Spleen (tissue), 11 donors: Measurements from ENCODE around the gene CACNG7. TPM values are rescaled to one million over a fixed set of nuclear protein-coding genes. Genes with fewer than 3 reads are reported as not detected.

Source experiments
- DNase-seq: peaks from one replicate; pipeline ENCODE4 v3.0.0-alpha.2; 2020
- H3K27ac ChIP-seq, 8 donors: fragments of 200-600 bp; sonication (generic) in 7 of 8; 1 replicate in 4 of 8; 2 replicates in 4 of 8; pipeline versions ENCODE4 v1.5.0 to v1.8.0; 2016 to 2021; ENCODE audit warnings: inconsistent platforms in 4 of 8, mild to moderate bottlenecking in 4 of 8, moderate library complexity in 1 of 8
- H3K27me3 ChIP-seq, 7 donors: fragments of 200-600 bp; sonication (generic) in 6 of 7; replicated peaks in 1 of 7; 1 replicate in 4 of 7; 2 replicates in 3 of 7; pipeline versions ENCODE4 v1.5.0 to v1.8.0; 2016 to 2021; ENCODE audit warnings: inconsistent platforms in 3 of 7, mild to moderate bottlenecking in 1 of 7
- H3K36me3 ChIP-seq, 6 donors: fragments of 200-600 bp; sonication (generic) in 5 of 6; 1 replicate in 4 of 6; 2 replicates in 2 of 6; pipeline versions ENCODE4 v1.5.0 to v1.8.0; 2016 to 2021; ENCODE audit warnings: inconsistent platforms in 2 of 6
- H3K4me1 ChIP-seq, 6 donors: fragments of 200-600 bp; sonication (generic) in 5 of 6; 1 replicate in 3 of 6; 2 replicates in 3 of 6; pipeline versions ENCODE4 v1.5.0 to v1.8.0; 2016 to 2021; ENCODE audit warnings: inconsistent platforms in 3 of 6
- H3K4me3 ChIP-seq, 8 donors: fragments of 200-600 bp; sonication (generic) in 7 of 8; 1 replicate in 4 of 8; 2 replicates in 4 of 8; pipeline versions ENCODE4 v1.5.0 to v1.8.0; 2016 to 2021; ENCODE audit warnings: inconsistent platforms in 4 of 8, mild to moderate bottlenecking in 4 of 8, moderate library complexity in 2 of 8
- H3K9me3 ChIP-seq, 8 donors: fragments of 200-600 bp; sonication (generic) in 7 of 8; 1 replicate in 4 of 8; 2 replicates in 4 of 8; pipeline versions ENCODE4 v1.5.0 to v1.8.0; 2016 to 2021; ENCODE audit warnings: inconsistent platforms in 4 of 8
- POLR2A ChIP-seq, 3 donors: fragments of 450-650 bp; IDR thresholded peaks; one replicate each; pipeline ENCODE4 v1.5.1; 2017; ENCODE audit warnings: antibody characterized with exemption in 3 of 3, mild to moderate bottlenecking in 1 of 3
- POLR2AphosphoS5 ChIP-seq, 3 donors: sonication (generic); formaldehyde crosslinking; IDR thresholded peaks; one replicate each; pipeline ENCODE4 v1.5.1; 2017; ENCODE audit warnings: antibody characterized with exemption in 3 of 3
- WGBS, 5 donors: extraction: QIAGEN DNeasy Blood & Tissue Kit in 3 of 5; methylation state at CpG; one replicate each; pipeline versions ENCODE4 v1.1.5 to v1.1.7; 2013 to 2018; 5-methylcytosine and 5-hydroxymethylcytosine counted together
- intact Hi-C: fragments of 100-400 bp; cut with DNase I; formaldehyde crosslinking; loops from one replicate; pipeline ENCODE4 v1.15.0; 2023; ENCODE audit warnings: low total_unique reads
- polyA plus RNA-seq, 3 donors: library from polyadenylated mRNA; stranded (reverse); fragments of 200-250 nt; gene quantifications; one replicate each; pipeline ENCODE4 v1.2.1, GENCODE V29; 2013
- total RNA-seq, 7 donors: library from RNA; depleted of rRNA in 3 of 7; stranded (reverse); fragments of >200 nt in 3 of 7; fragmentation: NEBNext Ultra II Directional in 4 of 7; extraction: Animal tissue kit (Norgen Biotek cat#: 25700) in 4 of 7; gene quantifications; one replicate each; pipeline versions ENCODE4 v1.1.0 to v1.2.1, GENCODE V29; 2016 to 2021
- TF ChIP-seq, protein P1 (sequence below), 11 experiments: fragments of 200-600 bp in 7 of 11; fragments of 450-650 bp in 4 of 11; sonication (generic) in 4 of 11; IDR thresholded peaks in 8 of 11; conservative IDR thresholded peaks in 3 of 11; 1 replicate in 7 of 11; 2 replicates in 4 of 11; pipeline versions ENCODE4 v1.4.0 to v1.8.0; 2016 to 2021; ENCODE audit warnings: antibody characterized with exemption in 11 of 11, inconsistent platforms in 4 of 11, mild to moderate bottlenecking in 1 of 11
- donor health status: healthy with polysubstance abuse.
- donor health status: DM: no; HTN: no; CAD: no; lungs with moderate emphysema.
- donor health status: DM: no; HTN: no; CAD: no.
- donor health status: Bipolar disorder and iron deficiency.
- donor health status: healthy.
- donor health status: DM: no; HTN: no; CAD: no.
- donor health status: DM: yes; HTN: yes; CAD: no.

CACNG7 gene
- total and polyA plus RNA-seq, 10 donors = not detected

DNA sequence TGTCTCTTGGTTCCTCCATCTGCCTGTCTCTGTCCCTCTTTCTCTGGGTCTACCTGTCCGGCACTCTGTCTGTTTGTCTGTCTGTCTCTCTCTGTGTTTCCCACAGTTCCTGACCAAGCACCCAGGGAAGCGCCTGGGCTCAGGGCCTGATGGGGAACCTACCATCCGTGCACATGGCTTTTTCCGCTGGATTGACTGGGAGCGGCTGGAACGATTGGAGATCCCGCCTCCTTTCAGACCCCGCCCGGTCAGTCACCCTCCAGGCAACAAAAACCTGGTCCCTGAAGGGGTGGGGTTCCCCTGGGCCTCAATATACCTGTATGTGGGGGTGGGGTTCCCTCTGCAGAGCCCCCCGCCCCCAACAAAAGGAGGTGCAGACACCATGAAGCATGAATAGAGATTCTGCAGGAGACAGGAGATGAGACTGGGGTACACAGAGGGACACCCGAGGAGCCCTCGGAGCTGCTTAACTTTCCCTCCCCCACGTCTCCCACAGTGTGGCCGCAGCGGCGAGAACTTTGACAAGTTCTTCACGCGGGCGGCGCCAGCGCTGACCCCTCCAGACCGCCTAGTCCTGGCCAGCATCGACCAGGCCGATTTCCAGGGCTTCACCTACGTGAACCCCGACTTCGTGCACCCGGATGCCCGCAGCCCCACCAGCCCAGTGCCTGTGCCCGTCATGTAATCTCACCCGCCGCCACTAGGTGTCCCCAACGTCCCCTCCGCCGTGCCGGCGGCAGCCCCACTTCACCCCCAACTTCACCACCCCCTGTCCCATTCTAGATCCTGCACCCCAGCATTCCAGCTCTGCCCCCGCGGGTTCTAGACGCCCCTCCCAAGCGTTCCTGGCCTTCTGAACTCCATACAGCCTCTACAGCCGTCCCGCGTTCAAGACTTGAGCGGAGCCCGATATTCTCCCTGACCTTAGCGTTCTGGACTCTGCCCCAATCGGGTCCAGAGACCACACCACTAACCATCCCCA lies 2.6 kb upstream of the CACNG7 start:
- 11 to 17% (median 14%) methylated on average over 42 to 48 of the region's 48 CpGs for WGBS, 5 donors
- Histone ChIP-seq H3K27me3 (peaks cover 0 to 99% (median 51%) of the 10 kb centered on the region in 7 donors), H3K4me3 (peak overlapping the region in 1 of 8 donors; percentile 25), H3K9me3 (peaks cover 0 to 4% (median 0%) of the 10 kb centered on the region in 8 donors), H3K27ac (no peak overlapping the region), H3K36me3 (no peaks in the 10 kb centered on the region), H3K4me1 (peaks cover 0 to 33% (median 22%) of the 10 kb centered on the region in 6 donors)
- TF ChIP-seq POLR2A (IDR thresholded peaks at IDR 0.05) = no peak
- TF ChIP-seq, protein P1, sequence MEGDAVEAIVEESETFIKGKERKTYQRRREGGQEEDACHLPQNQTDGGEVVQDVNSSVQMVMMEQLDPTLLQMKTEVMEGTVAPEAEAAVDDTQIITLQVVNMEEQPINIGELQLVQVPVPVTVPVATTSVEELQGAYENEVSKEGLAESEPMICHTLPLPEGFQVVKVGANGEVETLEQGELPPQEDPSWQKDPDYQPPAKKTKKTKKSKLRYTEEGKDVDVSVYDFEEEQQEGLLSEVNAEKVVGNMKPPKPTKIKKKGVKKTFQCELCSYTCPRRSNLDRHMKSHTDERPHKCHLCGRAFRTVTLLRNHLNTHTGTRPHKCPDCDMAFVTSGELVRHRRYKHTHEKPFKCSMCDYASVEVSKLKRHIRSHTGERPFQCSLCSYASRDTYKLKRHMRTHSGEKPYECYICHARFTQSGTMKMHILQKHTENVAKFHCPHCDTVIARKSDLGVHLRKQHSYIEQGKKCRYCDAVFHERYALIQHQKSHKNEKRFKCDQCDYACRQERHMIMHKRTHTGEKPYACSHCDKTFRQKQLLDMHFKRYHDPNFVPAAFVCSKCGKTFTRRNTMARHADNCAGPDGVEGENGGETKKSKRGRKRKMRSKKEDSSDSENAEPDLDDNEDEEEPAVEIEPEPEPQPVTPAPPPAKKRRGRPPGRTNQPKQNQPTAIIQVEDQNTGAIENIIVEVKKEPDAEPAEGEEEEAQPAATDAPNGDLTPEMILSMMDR (IDR thresholded peaks at IDR 0.05 in 8 of 11, conservative IDR thresholded peaks at IDR 0.05 in 3 of 11) = peak; percentile 58 to 93 (median 84)
- intact Hi-C loops = loop anchor here (10.0 kb wide), 1 partner anchor 118 kb away; no protein-coding TSS in a partner anchor
- DNase-seq = peak; percentile 89

GRCh38 chr19:53907193-53907581 lies 1.9 kb upstream of the CACNG7 start:
- WGBS, 5 donors = 25 to 37% (median 36%) methylated on average over 14 of the region's 14 CpGs
- H3K9me3 ChIP-seq = peaks cover 0 to 4% (median 0%) of the 10 kb centered on the region in 8 donors
- H3K4me1 ChIP-seq = peaks cover 0 to 33% (median 22%) of the 10 kb centered on the region in 6 donors
- H3K27ac ChIP-seq = no peak overlapping the region
- peak overlapping the region in 1 of 8 donors; percentile 25 for H3K4me3 ChIP-seq
- peaks cover 0 to 99% (median 53%) of the 10 kb centered on the region in 7 donors for H3K27me3 ChIP-seq
- intact Hi-C loops = loop anchor here (10.0 kb wide), 1 partner anchor 118 kb away; no protein-coding TSS in a partner anchor
- no peak for DNase-seq
- no peaks in the 10 kb centered on the region for H3K36me3 ChIP-seq
- TF ChIP-seq POLR2AphosphoS5 (IDR thresholded peaks at IDR 0.05) = no peak
- TF ChIP-seq, protein P1 (IDR thresholded peaks at IDR 0.05 in 8 of 11, conservative IDR thresholded peaks at IDR 0.05 in 3 of 11) = no peak
- TF ChIP-seq POLR2A (IDR thresholded peaks at IDR 0.05) = no peak

DNA sequence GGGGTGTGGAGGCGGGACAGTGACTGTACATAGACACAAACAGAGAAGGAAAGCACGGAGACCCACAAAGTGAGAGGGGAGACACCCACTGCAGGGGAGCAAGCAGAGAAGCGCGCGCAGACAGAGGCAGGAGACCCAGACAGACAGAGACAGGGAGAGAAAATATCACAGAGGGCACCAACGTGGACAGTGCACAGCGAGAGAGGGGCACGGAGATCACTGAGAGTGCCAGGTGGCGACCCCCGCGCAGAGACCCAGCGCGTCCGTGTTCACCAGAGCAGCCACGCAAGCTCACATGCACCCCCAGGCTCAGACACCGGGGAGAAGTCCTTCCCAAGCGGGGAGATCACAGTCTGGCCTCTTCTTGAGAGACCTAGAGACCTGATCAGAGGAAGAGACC lies 1.4 kb upstream of the CACNG7 start:
- intact Hi-C loops = loop anchor here (10.0 kb wide), 1 partner anchor 117 kb away; no protein-coding TSS in a partner anchor
- no peak for DNase-seq
- H3K27me3 ChIP-seq = peaks cover 0 to 99% (median 53%) of the 10 kb centered on the region in 7 donors
- peaks cover 0 to 4% (median 0%) of the 10 kb centered on the region in 8 donors for H3K9me3 ChIP-seq
- TF ChIP-seq POLR2A (IDR thresholded peaks at IDR 0.05) = no peak
- TF ChIP-seq POLR2AphosphoS5 (IDR thresholded peaks at IDR 0.05) = no peak
- TF ChIP-seq, protein P1 (IDR thresholded peaks at IDR 0.05 in 8 of 11, conservative IDR thresholded peaks at IDR 0.05 in 3 of 11) = no peak
- H3K4me3 ChIP-seq = peak overlapping the region in 1 of 8 donors; percentile 30
- 17 to 26% (median 20%) methylated on average over 11 to 17 of the region's 17 CpGs for WGBS, 5 donors
- H3K4me1 ChIP-seq = peaks cover 0 to 33% (median 22%) of the 10 kb centered on the region in 6 donors
- no peak overlapping the region for H3K27ac ChIP-seq
- no peaks in the 10 kb centered on the region for H3K36me3 ChIP-seq
